Vagina (tissue), 2 donors: ENCODE results near the gene COBLL1.

Experiments
- CTCF ChIP-seq, 3 experiments: fragments of 450-650 bp in 2 of 3; fragments of 200-600 bp in 1 of 3; sonication (generic) in 1 of 3; IDR thresholded peaks; one replicate each; pipeline ENCODE4 v1.5.1; 2017 to 2019; ENCODE audit warnings: antibody characterized with exemption in 3 of 3, mild to moderate bottlenecking in 2 of 3, moderate library complexity in 2 of 3
- POLR2A ChIP-seq, 2 donors: fragments of 450-650 bp; IDR thresholded peaks; one replicate each; pipeline ENCODE4 v1.6.1; 2017; ENCODE audit warnings: antibody characterized with exemption in 2 of 2, mild to moderate bottlenecking in 2 of 2, moderate library complexity in 2 of 2
- POLR2AphosphoS5 ChIP-seq, 2 donors: sonication (generic); formaldehyde crosslinking; IDR thresholded peaks; one replicate each; pipeline ENCODE4 v1.9.0; 2017; ENCODE audit warnings: antibody characterized with exemption in 2 of 2, mild to moderate bottlenecking in 2 of 2, low read depth in 1 of 2; ENCODE audit not compliant: insufficient read depth in 1 of 2

GRCh38 chr2:164840458-164840929, 1.1 kb downstream of the COBLL1 start:
- TF ChIP-seq CTCF (IDR thresholded peaks at IDR 0.05) (no peak), POLR2A (IDR thresholded peaks at IDR 0.05) (peak in 1 of 2 donors; percentile 21), POLR2AphosphoS5 (IDR thresholded peaks at IDR 0.05; ENCODE audit: insufficient read depth in 1 of 2, low read depth in 1 of 2) (peak in 1 of 2 donors; percentile 35)
